HG02798 (cell line): ENCODE data around the gene GAS7.
"Not testable (repeated sequence)": the region's sequence is repeated elsewhere in the genome, so short reads cannot be mapped to it uniquely, and the experiment has no call there.

ENCODE experiments used
- ATAC-seq: cut with Tn5 transposase; IDR thresholded peaks from one replicate; pipeline ENCODE4 v1.9.1; 2021; ENCODE audit warnings: mild to moderate bottlenecking; ENCODE audit not compliant: unreplicated experiment, poor library complexity

The GAS7 gene

DNA sequence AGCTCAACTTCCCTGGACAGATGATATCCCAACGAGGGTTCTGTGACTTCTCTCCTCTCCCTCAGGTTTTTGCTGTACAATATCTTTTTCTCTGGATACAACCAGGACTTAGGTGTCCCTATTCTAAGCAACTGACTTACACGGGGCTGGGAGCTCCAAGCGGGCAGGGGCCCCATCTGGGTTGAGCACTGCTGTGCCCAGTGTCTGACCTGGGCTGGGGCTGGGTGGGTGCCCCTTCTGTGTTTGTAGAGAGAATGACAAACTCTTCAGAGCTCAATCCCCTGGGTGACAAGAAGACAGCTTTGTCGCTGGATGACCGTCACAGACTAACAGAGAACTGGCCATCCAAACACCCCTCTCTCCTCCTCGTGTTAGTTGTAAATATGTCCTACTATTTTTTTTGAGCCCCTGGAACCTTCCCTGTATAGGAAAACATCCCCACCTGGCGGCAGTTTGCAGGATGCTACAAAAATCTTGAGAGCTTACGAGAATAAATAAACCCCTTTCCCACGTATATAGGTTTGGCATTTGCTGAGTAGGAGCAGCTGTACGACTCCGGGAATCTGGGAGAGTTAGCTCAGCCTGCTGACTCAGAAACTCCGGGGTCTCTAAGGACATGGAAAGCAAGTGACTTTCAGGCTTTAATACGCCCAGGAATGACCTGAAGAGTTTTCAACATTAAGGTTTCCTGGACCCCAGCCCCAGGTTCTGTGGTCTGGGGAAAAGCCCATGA, 269.6 kb downstream of the GAS7 start:
- ATAC-seq, result no peak

GRCh38 chr17:9926150-9926804, 272.1 kb downstream of the GAS7 start:
- ATAC-seq, result no peak

GRCh38 chr17:9925457-9925856, 272.9 kb downstream of the GAS7 start:
- no peak for ATAC-seq

DNA sequence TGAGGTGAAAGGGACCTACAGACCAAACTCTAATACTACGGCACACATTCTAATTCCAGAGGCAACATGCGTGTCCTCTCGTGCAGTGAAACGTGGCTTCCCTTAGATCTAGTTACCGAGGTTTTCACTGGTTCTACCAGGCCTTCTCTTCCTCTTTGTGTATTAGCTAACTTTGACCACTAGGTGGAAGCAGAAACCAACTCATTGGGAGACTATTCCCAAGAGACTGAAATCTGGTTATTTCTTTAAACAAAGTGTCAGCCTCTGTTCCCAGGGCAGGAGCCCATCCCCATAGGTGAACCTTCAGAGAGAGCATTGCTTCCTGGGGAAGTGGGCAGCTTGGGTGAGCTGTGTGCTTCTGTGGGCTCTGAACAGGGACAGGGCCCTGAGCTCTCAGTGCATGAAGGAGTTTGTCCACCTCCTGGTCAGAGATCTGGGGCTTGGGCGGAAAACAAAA, 273.6 kb downstream of the GAS7 start:
- peak; percentile 56 for ATAC-seq

DNA sequence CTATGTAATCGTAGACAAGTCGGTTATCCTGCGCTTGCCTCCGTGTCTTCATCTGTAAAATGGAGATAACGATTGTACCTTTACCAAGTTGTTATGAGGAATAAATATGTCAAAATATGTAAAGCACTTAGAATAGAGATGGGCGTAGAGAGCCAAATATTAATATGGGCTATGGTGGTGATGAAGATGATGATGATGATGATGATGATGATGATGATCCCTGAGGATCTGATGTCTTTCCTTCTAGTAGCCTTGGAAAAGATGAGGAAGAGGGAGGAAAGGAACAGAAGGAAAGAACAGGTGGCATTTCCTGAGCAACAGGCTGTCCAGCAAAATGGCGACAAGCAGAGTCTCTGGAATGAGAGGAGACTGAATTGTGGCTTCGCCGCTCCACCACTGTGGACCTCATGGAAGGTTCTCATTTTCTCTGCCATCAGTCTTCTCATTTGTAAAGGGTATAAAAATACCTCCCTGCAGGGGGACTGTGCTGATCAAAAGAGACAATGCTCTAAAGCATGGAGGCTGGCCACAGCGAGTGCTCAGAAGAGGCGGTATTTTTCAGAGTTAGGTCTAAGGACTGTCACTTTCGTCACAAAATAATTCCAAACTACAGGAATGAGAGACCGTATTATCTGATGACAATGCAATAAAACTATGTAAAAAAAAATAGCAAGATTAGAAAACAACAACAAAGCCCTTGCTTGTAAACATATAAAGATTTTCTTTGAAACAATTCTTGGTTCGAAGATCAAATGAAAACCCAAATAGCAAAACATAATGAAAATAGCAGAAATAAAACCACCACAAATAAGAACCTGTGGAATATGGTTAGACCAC, 276.2 kb downstream of the GAS7 start:
- ATAC-seq, result no peak

DNA sequence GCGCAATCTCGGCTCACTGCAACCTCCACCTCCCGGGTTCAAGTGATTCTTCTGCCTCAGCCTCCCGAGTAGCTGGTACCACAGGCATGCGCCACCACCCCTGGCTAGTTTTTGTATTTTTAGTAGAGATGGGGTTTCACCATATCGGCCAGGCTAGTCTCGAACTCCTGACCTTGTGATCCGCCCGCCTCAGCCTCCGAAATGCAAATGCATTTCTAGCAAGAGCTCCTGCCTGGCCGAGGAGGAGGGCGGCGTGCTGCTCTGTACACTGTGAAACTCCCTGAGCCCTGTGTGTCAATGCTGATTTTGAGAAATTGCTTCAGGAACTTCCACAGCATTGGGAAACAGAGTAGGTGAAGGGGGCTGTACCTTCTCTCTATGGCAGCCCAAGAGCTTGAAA, 277.2 kb downstream of the GAS7 start:
- not testable (repeated sequence) for ATAC-seq

GRCh38 chr17:9918804-9919352, 279.5 kb downstream of the GAS7 start:
- ATAC-seq, result no peak

- ATAC-seq, result no peak
Observed at GRCh38 chr17:9918352-9918751, 280.1 kb downstream of the GAS7 start.

GRCh38 chr17:9917801-9918200, 280.6 kb downstream of the GAS7 start:
- no peak for ATAC-seq

GRCh38 chr17:9917131-9917530, 281.3 kb downstream of the GAS7 start:
- no peak for ATAC-seq

GRCh38 chr17:9916108-9916507, 282.3 kb downstream of the GAS7 start:
- ATAC-seq, result no peak

DNA sequence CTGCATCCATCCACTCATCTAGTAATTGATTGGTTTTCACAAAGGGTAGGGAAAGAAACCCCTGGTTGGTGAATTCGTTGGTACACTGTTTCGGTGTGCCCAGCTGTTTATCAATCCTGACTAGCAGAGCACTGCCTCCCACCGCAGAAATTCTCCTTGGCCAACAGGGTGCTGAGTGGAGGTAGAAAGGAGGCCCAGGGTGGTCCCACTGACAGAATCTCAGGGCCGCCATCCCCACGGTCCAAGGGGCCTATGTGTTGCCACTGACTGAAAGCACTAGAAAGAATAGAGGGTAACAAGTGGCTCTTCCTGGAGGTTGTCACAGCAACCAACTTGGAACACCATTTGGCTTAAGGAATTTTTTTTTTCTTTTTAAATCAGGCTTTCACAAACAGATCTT, 284.9 kb downstream of the GAS7 start:
- no peak for ATAC-seq

- no peak for ATAC-seq
Observed at GRCh38 chr17:9912121-9913099, 286.0 kb downstream of the GAS7 start.

DNA sequence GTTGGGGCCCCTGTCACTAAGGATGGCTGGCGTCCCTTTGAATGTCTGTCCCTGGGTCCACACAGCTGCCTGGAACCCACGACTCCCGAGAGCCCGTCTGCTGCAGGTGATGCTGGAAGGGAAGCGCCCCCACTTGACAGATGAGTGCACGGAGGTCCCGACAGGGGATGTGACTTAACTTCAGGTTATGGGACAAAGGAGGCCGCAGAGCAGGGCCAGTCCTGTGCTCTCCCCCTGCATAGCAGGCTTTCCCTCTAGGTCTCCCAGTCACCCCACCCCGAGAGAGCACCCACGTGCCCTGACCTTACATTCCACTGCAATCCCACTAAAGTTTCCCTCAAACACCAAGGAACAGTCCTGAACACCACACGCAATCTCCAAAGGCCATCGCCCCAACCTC, 287.3 kb downstream of the GAS7 start:
- ATAC-seq, result no peak

DNA sequence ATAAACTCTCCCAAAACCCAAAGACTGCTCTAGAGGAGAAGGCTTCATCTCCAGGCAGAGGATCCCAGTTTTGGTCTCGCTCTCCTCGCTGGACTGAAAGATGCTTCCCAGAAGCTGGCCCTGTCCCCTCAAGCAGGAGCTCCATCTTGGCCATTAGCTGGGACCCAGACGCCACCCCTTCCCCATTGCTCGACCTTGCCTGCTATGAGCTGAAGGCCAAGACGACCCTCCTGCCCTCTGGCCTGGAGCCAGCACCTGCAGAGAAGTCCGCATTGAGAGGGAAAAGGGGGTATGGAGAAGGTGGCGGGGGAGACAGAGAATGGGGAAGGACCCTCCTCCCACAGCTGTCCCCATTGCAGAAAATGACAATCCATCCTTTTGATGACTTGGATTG, 289.8 kb downstream of the GAS7 start:
- ATAC-seq, result no peak

GRCh38 chr17:9907883-9908648, 290.3 kb downstream of the GAS7 start:
- no peak for ATAC-seq

DNA sequence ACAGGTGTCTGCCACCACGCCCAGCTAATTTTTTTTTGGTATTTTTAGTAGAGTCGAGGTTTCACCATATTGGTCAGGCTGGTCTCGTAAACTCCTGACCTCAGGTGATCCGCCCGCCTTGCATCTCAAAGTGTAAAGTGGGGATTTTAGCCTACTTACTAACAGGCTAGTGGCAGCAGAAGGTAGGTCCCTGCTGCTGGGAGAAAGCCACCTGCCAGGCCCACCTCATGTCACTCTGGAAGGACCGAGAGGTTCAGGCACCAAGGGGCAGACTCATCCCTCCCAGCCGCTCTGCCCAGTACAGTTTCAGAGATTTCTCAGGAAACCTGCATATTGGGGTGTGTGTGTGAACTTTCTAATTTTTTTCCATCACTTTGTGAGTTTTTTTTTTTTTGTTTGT, 291.3 kb downstream of the GAS7 start:
- no peak for ATAC-seq

- no peak for ATAC-seq
Observed at GRCh38 chr17:9906616-9907015, 291.8 kb downstream of the GAS7 start.

GRCh38 chr17:9905902-9906301, 292.5 kb downstream of the GAS7 start:
- peak; percentile 47 for ATAC-seq
